ENCODE measurements around the gene SMIM23.

The SMIM23 gene

GRCh38 chr5:171816666-171817065 lies 31.0 kb downstream of the SMIM23 start:
- H3K79me2 ChIP-seq, result no peaks in the 10 kb centered on the region
- H3K36me3 ChIP-seq (ENCODE audit: control insufficient read depth, insufficient read depth, low read length), result no peaks in the 10 kb centered on the region
- H3K27ac ChIP-seq, result no peak overlapping the region
- TF ChIP-seq CTCF (IDR thresholded peaks at IDR 0.05), result no peak
- no peak overlapping the region for H3K4me3 ChIP-seq (ENCODE audit: low read depth, low read length)
- H3K9ac ChIP-seq, result no peak overlapping the region
- no peak overlapping the region for H3K4me2 ChIP-seq (ENCODE audit: low read length)
- no peak overlapping the region for H2AFZ ChIP-seq
- H3K4me1 ChIP-seq, result no peaks in the 10 kb centered on the region
- no peaks in the 10 kb centered on the region for H3K9me3 ChIP-seq (ENCODE audit: control insufficient read depth, low read length)
- H3K27me3 ChIP-seq (ENCODE audit: control insufficient read depth, insufficient read depth, low read length), result no peaks in the 10 kb centered on the region

- H3K36me3 ChIP-seq (ENCODE audit: control insufficient read depth, insufficient read depth, low read length), result no peaks in the 10 kb centered on the region
- no peak for TF ChIP-seq CTCF (IDR thresholded peaks at IDR 0.05)
- no peak overlapping the region for H3K9ac ChIP-seq
- H3K4me1 ChIP-seq, result no peaks in the 10 kb centered on the region
- H3K4me3 ChIP-seq (ENCODE audit: low read depth, low read length), result no peak overlapping the region
- H3K9me3 ChIP-seq (ENCODE audit: control insufficient read depth, low read length), result no peaks in the 10 kb centered on the region
- no peaks in the 10 kb centered on the region for H3K27me3 ChIP-seq (ENCODE audit: control insufficient read depth, insufficient read depth, low read length)
- H3K4me2 ChIP-seq (ENCODE audit: low read length), result no peak overlapping the region
- no peaks in the 10 kb centered on the region for H3K79me2 ChIP-seq
- no peak overlapping the region for H3K27ac ChIP-seq
- H2AFZ ChIP-seq, result no peak overlapping the region
These were observed 34.9 kb downstream of the SMIM23 start for GRCh38 chr5:171820561-171820960.

GRCh38 chr5:171821286-171821685 lies 35.7 kb downstream of the SMIM23 start:
- no peak overlapping the region for H3K9ac ChIP-seq

GRCh38 chr5:171823269-171823668 lies 37.7 kb downstream of the SMIM23 start:
- H2AFZ ChIP-seq, result no peak overlapping the region
- H3K4me1 ChIP-seq, result no peaks in the 10 kb centered on the region
- no peaks in the 10 kb centered on the region for H3K9me3 ChIP-seq (ENCODE audit: control insufficient read depth, low read length)
- no peaks in the 10 kb centered on the region for H3K27me3 ChIP-seq (ENCODE audit: control insufficient read depth, insufficient read depth, low read length)
- H3K27ac ChIP-seq, result no peak overlapping the region
- H3K36me3 ChIP-seq (ENCODE audit: control insufficient read depth, insufficient read depth, low read length), result no peaks in the 10 kb centered on the region
- TF ChIP-seq CTCF (IDR thresholded peaks at IDR 0.05), result no peak
- H3K9ac ChIP-seq, result no peak overlapping the region
- no peaks in the 10 kb centered on the region for H3K79me2 ChIP-seq
- H3K4me3 ChIP-seq (ENCODE audit: low read depth, low read length), result no peak overlapping the region
- H3K4me2 ChIP-seq (ENCODE audit: low read length), result no peak overlapping the region

More at GRCh38 chr5:171821286-171821685, 35.7 kb downstream of the SMIM23 start:
- Histone ChIP-seq H3K4me3 (ENCODE audit: low read depth, low read length) (no peak overlapping the region), H3K4me2 (ENCODE audit: low read length) (no peak overlapping the region), H3K9me3 (ENCODE audit: control insufficient read depth, low read length) (no peaks in the 10 kb centered on the region), H3K27ac (no peak overlapping the region), H3K36me3 (ENCODE audit: control insufficient read depth, insufficient read depth, low read length) (no peaks in the 10 kb centered on the region), H2AFZ (no peak overlapping the region), H3K79me2 (no peaks in the 10 kb centered on the region), H3K27me3 (ENCODE audit: control insufficient read depth, insufficient read depth, low read length) (no peaks in the 10 kb centered on the region), H3K4me1 (no peaks in the 10 kb centered on the region)
- no peak for TF ChIP-seq CTCF (IDR thresholded peaks at IDR 0.05)

- TF ChIP-seq CTCF (IDR thresholded peaks at IDR 0.05), result no peak
- H3K4me1 ChIP-seq, result no peaks in the 10 kb centered on the region
- no peak overlapping the region for H3K4me3 ChIP-seq (ENCODE audit: low read depth, low read length)
- no peak overlapping the region for H3K4me2 ChIP-seq (ENCODE audit: low read length)
- H3K9ac ChIP-seq, result no peak overlapping the region
- no peak overlapping the region for H2AFZ ChIP-seq
- H3K27me3 ChIP-seq (ENCODE audit: control insufficient read depth, insufficient read depth, low read length), result no peaks in the 10 kb centered on the region
- no peak overlapping the region for H3K27ac ChIP-seq
- H3K36me3 ChIP-seq (ENCODE audit: control insufficient read depth, insufficient read depth, low read length), result no peaks in the 10 kb centered on the region
- no peaks in the 10 kb centered on the region for H3K9me3 ChIP-seq (ENCODE audit: control insufficient read depth, low read length)
- H3K79me2 ChIP-seq, result no peaks in the 10 kb centered on the region
These were observed 39.4 kb downstream of the SMIM23 start for GRCh38 chr5:171825051-171825450.

All from parathyroid adenoma (tissue), 2 donors.